HG03103 (cell line): ENCODE measurements around the gene AIF1L.
"Not testable (repeated sequence)": the region's sequence is repeated elsewhere in the genome, so short reads cannot be mapped to it uniquely, and the experiment has no call there.

ENCODE experiments used
- ATAC-seq: cut with Tn5 transposase; IDR thresholded peaks from one replicate; pipeline ENCODE4 v1.9.1; 2021; ENCODE audit warnings: low read depth; ENCODE audit not compliant: unreplicated experiment

The AIF1L gene

DNA sequence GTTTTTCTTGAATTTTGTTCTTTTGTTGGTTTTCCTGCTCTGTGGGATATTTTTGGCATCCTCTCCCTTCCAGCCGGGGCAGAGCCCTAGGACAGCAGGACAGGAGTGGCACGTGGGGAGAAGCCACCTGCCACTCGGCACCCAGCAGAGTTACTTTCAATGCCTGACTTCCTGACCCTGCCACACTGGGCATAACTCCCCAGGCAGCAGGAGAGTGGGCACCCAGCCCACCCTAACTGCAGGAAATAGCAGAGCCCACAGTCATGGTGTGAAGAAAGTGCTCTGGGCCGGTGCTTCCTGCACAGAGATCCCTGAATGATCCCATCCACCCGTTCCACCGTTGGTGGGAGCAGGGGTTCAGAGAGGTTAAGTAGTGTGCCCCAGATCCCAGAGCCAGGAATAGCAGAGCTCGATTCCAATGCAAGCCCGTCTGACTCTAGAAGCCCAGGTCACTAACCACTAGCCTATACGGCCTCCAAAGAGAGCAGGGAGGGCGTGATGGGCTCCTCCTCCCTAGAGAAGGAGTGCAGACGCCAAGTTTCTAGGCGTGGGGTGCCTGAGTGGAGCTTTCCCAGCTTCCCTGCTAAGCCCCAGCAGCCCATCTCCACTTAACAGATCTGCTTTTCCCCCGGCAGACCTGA is 20.9 kb downstream of the AIF1L start:
- ATAC-seq, result no peak

DNA sequence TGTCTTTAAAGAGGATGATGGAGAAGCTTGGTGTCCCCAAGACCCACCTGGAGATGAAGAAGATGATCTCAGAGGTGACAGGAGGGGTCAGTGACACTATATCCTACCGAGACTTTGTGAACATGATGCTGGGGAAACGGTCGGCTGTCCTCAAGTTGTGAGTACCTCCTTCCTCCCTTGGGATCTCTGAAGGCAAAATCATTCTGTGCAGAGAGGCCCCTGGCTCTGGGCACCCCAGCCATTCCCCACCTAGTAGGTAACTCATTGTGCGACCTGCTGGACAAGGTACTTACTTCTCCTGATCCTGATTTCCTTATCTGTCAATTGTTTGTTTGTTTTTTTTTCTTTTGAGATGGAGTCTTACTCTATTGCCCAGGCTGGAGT is 21.4 kb downstream of the AIF1L start:
- ATAC-seq, result no peak

DNA sequence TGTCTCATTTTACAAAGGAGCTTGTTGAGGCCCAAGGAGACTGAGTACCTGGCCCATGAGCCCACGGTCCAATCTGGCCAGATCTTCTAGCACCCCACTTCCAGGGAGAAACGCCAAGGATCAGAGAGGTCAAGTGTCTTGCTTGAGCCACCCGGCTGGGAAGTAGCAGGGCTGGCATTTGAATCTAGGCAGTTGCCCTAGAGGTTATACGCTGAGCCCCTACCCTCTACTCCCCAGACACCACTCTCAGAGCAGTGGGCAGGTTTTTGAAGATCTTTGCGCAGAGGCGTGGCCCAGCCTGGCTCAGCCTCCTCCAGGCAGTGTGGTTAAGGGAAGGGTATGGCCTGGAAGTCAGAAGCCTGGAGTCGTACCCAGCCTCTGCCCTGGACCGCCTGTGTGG is 23.3 kb downstream of the AIF1L start:
- no peak for ATAC-seq

DNA sequence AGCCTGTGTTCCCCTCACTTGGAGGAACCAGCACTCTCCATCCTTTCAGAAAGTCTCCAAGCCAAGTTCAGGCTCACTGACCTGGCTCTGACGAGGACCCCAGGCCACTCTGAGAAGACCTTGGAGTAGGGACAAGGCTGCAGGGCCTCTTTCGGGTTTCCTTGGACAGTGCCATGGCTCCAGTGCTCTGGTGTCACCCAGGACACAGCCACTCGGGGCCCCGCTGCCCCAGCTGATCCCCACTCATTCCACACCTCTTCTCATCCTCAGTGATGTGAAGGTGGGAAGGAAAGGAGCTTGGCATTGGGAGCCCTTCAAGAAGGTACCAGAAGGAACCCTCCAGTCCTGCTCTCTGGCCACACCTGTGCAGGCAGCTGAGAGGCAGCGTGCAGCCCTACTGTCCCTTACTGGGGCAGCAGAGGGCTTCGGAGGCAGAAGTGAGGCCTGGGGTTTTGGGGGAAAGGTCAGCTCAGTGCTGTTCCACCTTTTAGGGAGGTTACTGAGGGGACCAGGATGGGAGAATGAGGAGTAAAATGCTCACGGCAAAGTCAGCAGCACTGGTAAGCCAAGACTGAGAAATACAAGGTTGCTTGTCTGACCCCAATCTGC is 24.4 kb downstream of the AIF1L start:
- ATAC-seq, result no peak

DNA sequence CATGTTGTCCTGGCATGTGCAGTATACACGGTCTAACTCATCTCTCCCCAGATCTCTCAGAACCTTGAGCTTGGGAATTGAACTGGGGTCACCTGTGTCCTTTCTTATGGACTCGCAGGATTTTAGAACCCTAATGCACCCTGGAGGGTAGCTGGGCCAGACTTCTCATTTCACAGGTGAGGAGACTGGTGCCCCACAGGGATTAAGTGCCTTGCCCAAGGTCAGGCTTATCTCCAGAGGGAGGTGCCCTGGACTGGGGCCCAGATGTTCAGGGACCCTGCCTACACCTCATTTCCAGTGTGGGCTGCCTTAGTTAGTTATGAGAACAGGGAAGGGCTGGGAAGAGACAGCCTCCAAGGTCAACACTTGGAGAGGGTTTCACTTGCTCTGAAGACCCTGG is 25.0 kb downstream of the AIF1L start:
- ATAC-seq, result no peak

DNA sequence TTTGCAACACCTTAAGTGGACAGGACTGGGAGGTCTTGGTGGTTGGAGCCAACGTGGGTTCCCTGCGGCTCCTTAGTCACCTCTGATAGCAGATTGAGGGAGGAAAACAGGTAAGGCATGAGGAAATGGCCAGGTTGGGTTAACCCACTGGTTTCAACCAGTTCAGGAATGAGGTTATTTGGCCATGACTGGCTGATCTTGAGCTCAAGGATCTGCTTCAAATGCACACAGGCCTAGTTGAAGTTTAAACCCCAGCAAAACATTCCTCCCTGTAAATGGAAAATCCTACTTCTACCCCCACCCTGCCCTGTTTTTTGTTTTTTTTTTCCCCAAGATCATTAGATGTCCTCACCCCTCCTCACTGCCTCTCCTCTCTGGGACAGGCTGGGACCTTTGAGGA is 25.8 kb downstream of the AIF1L start:
- ATAC-seq, result no peak

DNA sequence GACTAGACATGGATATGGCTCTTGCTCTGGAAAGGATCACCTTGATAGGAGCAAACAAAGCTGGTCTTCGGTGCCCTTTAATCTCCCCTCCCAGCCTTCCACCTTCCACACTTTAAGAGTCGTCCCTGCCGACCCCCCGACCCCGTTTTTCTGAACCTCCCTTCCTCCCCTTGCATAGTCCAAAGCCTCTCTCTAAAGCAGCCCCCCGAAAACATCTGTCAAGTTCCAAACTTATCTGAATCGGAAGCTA is 28.6 kb downstream of the AIF1L start:
- peak; percentile 12 for ATAC-seq

DNA sequence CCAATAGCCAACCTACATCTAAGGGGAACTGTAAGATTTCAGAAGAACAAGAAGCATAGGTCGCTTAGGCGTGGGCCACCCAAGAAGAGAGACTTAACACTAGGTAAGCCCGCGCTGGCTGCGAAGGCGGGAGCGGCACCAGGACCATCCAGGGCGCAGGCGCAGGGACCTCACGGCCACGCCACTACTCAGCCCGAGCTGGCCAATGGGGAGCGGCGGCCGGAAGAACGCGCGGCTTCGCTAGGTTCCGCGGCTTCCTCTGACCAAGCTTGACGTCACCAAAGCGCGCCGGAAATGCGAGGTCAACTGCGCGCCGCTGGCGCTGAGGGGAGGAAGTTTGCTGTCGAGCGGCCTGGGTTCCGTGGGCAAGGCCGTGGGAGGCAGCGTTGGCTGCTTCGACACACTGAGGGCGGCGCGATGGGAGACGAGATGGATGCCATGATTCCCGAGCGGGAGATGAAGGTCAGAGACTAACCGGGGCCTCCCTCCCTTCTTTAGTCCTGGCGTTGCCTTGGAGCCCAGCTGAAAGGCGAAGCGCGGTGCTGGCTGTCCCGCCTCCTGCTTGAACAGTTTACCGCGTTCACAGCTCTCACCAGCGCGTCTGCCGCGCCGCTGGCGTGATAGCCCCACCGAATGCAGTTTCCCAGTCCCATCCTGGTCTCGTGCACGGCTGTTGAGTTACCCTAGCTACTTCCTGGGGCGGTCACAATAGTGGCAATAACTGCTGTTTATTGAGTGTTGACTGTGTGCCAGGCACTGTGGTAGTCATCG is 29.1 kb downstream of the AIF1L start, which contains the start of gene NUP214:
Gene NUP214 (plus strand): TSS at position 299 of the 771 bp plus-strand sequence. CDS start 119 bp downstream, at position 418.
- peak; percentile 95 for ATAC-seq

DNA sequence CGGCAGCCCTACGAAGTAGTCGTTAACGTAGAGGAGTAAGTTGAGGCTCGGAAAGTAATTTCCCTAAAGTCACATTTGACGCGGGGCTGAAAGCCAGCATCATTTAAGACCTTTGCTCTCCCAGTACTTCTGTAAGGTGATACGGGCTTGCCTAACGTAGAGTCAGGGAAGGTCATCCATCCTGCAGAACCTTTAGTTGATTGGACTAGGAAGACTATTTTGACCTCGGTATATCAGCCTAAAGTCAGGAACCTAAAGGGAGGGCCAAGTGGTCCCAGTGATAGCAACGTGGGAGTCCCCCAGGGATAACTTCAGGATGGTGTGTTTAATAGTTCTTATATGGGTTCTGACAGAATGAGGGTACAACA is 29.7 kb downstream of the AIF1L start:
- ATAC-seq, result no peak

DNA sequence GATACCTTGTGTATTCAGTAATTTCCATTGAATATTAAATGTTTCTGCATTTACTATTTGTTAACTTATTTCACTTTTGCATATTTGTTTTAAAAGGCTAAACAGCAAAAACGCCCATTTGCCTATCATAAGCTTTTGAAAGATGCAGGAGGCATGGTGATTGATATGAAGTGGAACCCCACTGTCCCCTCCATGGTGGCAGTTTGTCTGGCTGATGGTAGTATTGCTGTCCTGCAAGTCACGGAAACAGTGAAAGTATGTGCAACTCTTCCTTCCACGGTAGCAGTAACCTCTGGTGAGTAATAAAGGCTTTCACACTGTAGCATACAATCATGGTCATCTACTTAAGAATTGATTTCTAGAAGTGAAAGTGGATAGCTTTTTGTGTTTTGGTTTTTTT is 32.9 kb downstream of the AIF1L start:
- no peak for ATAC-seq

DNA sequence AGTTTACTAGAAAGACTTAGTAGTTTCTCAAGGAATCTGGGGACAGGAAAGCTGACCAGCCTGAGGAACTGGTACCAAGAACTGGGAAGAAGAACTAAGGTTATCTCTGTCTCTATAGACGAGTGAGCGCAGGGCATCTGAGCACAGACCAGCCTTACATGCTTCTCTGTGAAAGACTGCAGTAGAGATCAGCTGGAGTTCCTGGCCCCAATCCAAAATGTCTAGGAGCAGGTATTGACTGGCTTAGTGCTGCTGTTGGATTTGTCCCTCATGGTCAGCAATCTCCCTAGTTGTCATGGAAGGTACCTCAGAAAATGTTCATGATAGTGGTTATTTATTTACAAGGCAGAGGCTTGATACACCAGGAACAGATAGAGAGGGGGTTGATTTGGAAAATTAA is 42.3 kb downstream of the AIF1L start:
- no peak for ATAC-seq

DNA sequence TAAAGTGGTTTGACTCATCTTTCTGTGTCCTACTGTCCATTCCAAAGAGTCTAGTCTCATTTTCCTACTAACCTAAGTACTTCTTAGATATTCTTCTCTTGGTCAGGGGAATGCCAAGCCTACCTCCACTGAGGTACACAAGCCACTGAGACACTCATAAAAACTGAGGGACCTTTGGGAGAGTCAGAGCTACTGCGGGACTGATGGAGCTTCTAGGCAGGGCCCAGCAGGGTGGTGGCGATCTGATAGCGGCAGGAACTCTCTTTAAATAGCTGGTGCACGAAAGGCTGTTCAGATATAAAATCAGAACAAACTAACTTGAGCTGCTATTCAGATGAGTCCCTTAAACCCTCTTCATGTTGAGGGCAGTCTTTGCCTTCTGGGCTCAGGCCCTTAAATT is 43.8 kb downstream of the AIF1L start:
- ATAC-seq, result no peak

DNA sequence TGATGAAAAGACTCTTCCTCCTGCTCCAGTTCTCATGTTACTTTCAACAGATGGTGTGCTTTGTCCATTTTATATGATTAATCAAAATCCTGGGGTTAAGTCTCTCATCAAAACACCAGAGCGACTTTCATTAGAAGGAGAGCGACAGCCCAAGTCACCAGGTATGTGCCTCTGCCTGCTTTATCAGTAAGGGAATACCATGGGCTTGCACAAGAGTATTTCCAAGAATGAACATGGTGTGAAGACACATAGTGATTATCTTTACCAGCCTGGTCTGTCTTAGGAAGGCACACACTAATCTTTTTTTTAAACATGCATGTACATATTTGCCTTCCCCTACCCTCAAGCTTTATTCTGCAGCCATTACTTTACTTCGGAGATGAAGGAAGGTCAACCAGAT is 44.2 kb downstream of the AIF1L start:
- ATAC-seq, result no peak

DNA sequence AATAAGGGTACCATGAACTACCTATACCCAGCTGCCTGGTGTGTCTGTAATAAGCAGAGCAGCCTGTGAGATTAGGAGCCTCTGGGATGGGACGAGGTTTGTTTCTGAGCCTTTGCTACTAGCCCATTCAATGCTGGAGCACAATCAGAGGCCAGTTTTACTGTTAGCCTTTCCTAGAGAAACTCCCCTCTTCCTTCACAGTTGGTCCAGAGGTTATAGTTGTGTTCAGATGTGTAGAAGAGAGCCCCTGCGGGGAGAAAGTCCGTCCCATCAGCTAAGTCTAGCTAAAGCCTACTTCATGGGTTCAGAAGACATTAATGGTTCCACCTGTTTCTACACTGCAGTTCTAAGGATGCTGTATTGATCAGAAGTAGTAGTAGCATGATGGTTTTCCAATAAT is 45.8 kb downstream of the AIF1L start:
- no peak for ATAC-seq

DNA sequence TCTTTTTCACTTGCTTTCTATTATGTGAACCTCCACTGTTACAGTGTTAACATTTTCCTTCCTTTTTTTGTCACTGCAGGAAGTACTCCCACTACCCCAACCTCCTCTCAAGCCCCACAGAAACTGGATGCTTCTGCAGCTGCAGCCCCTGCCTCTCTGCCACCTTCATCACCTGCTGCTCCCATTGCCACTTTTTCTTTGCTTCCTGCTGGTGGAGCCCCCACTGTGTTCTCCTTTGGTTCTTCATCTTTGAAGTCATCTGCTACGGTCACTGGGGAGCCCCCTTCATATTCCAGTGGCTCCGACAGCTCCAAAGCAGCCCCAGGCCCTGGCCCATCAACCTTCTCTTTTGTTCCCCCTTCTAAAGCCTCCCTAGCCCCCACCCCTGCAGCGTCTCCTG is 47.9 kb downstream of the AIF1L start:
- no peak for ATAC-seq

DNA sequence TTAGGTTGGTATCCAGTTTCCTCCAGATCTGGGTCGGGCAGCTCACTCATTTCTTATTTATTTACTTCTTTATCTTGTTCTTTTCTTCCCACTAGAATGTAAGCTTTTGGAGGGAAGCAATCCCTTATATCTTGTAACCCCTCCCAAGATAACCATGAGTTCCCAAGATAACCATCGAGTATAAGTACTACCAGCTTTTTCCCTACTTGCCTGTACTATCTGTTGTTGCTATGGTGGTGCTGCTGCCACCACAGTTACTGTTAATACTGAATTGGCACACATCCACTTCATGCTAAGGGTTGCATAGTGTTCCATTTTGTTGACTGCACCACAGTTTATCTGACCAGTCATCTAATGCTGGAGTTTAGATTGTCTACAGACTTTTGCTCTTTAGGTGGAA is 48.9 kb downstream of the AIF1L start:
- no peak for ATAC-seq

DNA sequence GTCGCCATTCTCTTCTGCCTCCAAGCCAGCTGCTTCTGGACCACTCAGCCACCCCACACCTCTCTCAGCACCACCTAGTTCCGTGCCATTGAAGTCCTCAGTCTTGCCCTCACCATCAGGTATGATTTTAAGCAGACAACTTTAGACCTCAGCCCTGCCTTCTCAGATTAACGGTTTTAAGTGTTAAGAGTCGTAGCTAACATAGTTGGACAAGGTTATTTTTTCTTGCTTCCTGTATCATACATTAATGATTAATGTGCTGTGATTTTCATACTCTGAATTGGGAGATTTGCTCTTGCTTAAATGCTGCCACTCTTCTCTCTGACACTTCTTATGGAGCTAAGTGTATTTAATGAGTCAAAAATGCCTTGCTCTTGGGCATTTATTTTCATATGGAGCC is 49.9 kb downstream of the AIF1L start:
- no peak for ATAC-seq

DNA sequence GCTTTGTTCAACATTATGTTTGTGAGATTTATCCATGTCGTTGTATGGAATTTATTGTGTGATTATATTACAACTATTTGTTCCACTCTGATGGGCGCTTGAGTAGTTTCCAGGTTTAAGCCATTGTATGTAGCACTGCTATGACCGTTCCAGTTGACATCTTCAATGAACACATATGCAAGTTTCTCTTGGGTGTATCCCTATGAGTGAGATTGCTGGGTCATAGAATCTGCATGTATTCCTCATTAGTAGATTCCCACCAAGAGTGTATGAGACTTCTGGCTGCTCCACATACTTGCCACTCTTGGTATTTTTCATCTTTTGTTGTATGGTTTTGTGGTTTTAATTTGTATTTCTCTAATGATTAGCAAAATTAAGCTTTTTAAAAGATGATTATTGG is 51.9 kb downstream of the AIF1L start:
- ATAC-seq, result no peak

DNA sequence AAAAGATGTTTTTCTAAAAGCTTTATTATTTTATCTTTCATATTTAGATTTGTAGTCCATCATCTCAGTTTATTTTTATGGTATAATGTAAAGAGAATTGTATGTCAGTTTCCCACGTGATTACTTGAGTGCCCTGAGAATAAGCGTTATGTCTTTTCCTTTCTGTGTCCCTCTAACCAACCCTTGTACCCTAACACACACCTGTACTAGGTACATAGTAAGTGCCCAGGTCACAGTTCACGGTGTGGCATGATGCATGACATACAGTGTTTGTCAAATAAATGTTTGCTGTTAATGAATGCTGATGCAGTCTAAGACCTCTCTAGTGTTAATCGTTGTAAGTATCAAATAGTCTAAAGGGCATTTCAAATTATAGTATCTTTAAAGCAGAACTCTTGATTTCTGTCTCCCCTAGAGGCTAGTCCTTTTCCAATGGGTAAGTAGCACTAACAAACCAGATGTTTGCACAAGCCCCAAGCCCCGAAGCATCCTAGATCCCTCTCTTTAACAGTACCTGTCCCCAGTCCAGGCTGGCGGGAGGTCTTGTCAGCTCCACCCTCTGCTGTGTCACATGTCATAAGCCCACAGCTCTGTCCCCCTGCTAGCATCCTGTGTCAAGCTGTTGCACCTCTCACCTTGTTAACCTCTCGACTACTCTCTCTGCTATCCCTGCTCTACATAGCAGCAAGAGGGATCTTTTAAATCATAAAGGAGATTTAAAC is 52.8 kb downstream of the AIF1L start:
- no peak for ATAC-seq

DNA sequence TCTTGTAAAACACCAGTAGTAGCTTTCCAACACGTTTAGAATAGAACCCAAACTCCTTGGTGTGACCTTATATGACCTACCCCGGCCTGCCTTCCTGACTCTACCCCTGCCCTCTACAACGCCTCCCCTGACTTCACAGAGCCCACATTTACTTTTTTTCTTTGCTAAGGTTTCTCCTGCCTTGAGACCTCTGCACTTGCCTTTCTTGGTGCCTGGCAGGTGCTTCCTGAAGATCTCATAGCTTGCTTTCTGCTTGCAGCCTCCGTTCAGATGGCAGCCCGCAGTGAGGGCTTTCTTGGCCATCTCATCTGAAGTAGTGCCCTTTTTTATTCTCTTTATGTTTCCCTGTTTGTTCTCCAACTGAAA is 53.3 kb downstream of the AIF1L start:
- no peak for ATAC-seq

DNA sequence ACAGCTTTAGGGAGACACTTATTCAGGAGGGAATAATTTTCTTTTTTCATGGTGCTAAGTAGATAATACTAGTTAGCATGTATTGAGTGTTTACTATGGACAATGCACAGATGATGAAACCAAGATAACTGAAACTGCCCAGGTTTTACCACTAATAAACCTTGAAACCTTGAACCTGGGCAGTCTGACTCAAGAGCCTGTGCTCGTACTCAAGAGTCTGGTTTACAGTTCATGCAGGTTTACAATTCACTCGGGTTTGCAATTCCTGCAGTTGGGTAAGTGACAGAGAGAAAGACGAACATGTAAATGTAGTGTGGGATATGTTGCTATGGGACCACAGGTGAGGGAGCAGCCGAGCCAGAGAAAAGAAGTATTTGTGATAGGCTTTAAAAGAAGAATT is 57.3 kb downstream of the AIF1L start:
- no peak for ATAC-seq

DNA sequence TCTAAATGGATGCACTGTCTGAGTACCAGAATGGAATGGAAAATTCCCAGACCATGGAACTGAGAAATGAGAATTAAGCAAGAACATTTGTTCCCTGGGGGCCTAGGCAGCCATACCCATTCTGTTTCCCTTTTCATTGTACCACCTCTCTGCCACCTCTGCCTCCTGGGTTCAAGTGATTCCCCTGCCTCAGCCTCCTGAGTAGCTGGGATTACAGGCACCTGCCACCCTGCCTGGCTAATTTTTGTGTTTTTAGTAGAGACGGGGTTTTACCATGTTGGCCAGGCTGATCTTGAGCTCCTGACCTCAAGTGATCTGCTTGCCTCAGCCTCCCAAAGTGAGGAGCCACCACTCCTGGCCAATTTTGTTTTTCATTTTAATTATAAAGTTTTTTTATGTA is 62.3 kb downstream of the AIF1L start:
- ATAC-seq, result not testable (repeated sequence)
